SK-N-SH (cell line): ENCODE data around the gene IGF2R. TPM values are rescaled to one million over a fixed set of nuclear protein-coding genes. Genes with fewer than 3 reads are reported as not detected.
A peak's percentile ranks its signal among the peaks of the same experiment; 100 is the strongest.

Experiments
- CTCF ChIA-PET: fragments of 300-600, 350-600 bp; formaldehyde crosslinking; extraction: SDS; loops from one replicate; lab custom pipeline; 2021; lab: Yijun Ruan, JAX
- POLR2A ChIA-PET: fragments of 350-600 bp; sonication (Branson Sonifier 250); formaldehyde crosslinking; extraction: SDS; loops from one replicate; lab custom pipeline; 2020; ENCODE audit warnings: antibody characterized with exemption, inconsistent platforms; lab: Yijun Ruan, JAX
- DNase-seq: peaks from one replicate; pipeline ENCODE4 v3.0.0; 2012
- H2AFZ ChIP-seq: fragments of 200-600 bp; sonication (generic); 2 replicates; pipeline ENCODE4 v1.8.1; 2016; ENCODE audit warnings: antibody characterized with exemption, mild to moderate bottlenecking, low read depth
- H3F3A ChIP-seq: fragments of 200-600 bp; sonication (generic); replicated peaks from 2 replicates; pipeline ENCODE3; 2016; ENCODE audit warnings: antibody characterized with exemption, mild to moderate bottlenecking; ENCODE audit not compliant: insufficient read depth
- H3K27ac ChIP-seq, 2 experiments: fragments of 200-500 bp in 1 of 2; fragments of 200-600 bp in 1 of 2; sonication (Bioruptor generic) in 1 of 2; sonication (generic), shearing (Covaris generic) in 1 of 2; 2 replicates each; pipeline versions ENCODE4 v1.5.1 to v1.6.1; 2014 to 2016; ENCODE audit warnings: low read depth in 2 of 2, inconsistent platforms in 1 of 2, low read length in 1 of 2, mild to moderate bottlenecking in 1 of 2, mixed read lengths in 1 of 2
- H3K27me3 ChIP-seq: fragments of 200-600 bp; sonication (generic), shearing (Covaris generic); 2 replicates; pipeline ENCODE4 v1.6.1; 2016; ENCODE audit warnings: mixed run types; ENCODE audit not compliant: insufficient read depth
- H3K36me3 ChIP-seq, 2 experiments: fragments of 200-500 bp in 1 of 2; fragments of 200-600 bp in 1 of 2; sonication (Bioruptor generic) in 1 of 2; sonication (generic) in 1 of 2; replicated peaks in 1 of 2; 2 replicates each; pipeline versions ENCODE3 to v1.5.1; 2014 to 2016; ENCODE audit warnings: low read length in 1 of 2, mild to moderate bottlenecking in 1 of 2; ENCODE audit not compliant: insufficient read depth in 2 of 2, control insufficient read depth in 1 of 2
- H3K4me1 ChIP-seq, 2 experiments: fragments of 200-500 bp in 1 of 2; fragments of 200-600 bp in 1 of 2; sonication (Bioruptor generic) in 1 of 2; sonication (generic), shearing (Covaris generic) in 1 of 2; 2 replicates each; pipeline versions ENCODE4 v1.5.1 to v1.6.1; 2014 to 2016; ENCODE audit warnings: low read depth in 1 of 2, low read length in 1 of 2, mixed run types in 1 of 2; ENCODE audit not compliant: insufficient read depth in 2 of 2, control insufficient read depth in 1 of 2
- H3K4me2 ChIP-seq: fragments of 200-600 bp; sonication (generic), shearing (Covaris generic); 2 replicates; pipeline ENCODE4 v1.6.1; 2017; ENCODE audit warnings: mixed run types
- H3K4me3 ChIP-seq, 2 experiments: fragments of 200-500 bp in 1 of 2; fragments of 200-600 bp in 1 of 2; sonication (Bioruptor generic) in 1 of 2; sonication (generic), shearing (Covaris generic) in 1 of 2; 2 replicates each; pipeline versions ENCODE4 v1.5.1 to v1.8.1; 2014 to 2016; ENCODE audit warnings: low read depth in 2 of 2, inconsistent platforms in 1 of 2, low read length in 1 of 2, mild to moderate bottlenecking in 1 of 2, mixed read lengths in 1 of 2, moderate library complexity in 1 of 2
- H3K79me2 ChIP-seq: fragments of 200-600 bp; sonication (generic); 2 replicates; pipeline ENCODE4 v1.8.1; 2017; ENCODE audit warnings: mild to moderate bottlenecking; ENCODE audit not compliant: insufficient read depth
- H3K9ac ChIP-seq: fragments of 200-600 bp; sonication (generic); 2 replicates; pipeline ENCODE4 v1.6.1; 2017; ENCODE audit warnings: mixed run types
- H3K9me2 ChIP-seq: fragments of 200-600 bp; sonication (generic); 2 replicates; pipeline ENCODE4 v1.6.1; 2017; ENCODE audit warnings: mixed run types
- H3K9me3 ChIP-seq: fragments of 200-600 bp; sonication (generic); 2 replicates; pipeline ENCODE4 v1.6.1; 2017; ENCODE audit warnings: mixed run types, mild to moderate bottlenecking, moderate library complexity
- H4K20me1 ChIP-seq: fragments of 200-600 bp; sonication (generic); 2 replicates; pipeline ENCODE4 v1.6.1; 2017; ENCODE audit warnings: mild to moderate bottlenecking, mixed run types; ENCODE audit not compliant: insufficient read depth
- CHD2 ChIP-seq: fragments of 150-350 bp; IDR thresholded peaks from 2 replicates; pipeline ENCODE4 v1.6.1; 2018; ENCODE audit warnings: low read length; ENCODE audit not compliant: partially characterized antibody
- EP300 ChIP-seq, 2 experiments: IDR thresholded peaks; 2 replicates each; pipeline versions ENCODE4 v1.4.0 to v1.6.1; 2012; ENCODE audit warnings: borderline replicate concordance in 1 of 2, low read depth in 1 of 2, low read length in 1 of 2
- FOSL2 ChIP-seq: IDR thresholded peaks from 2 replicates; pipeline ENCODE4 v1.4.0; 2012; ENCODE audit warnings: low read depth, mild to moderate bottlenecking, moderate library complexity, borderline replicate concordance
- FOXJ3 ChIP-seq: sonication (generic); formaldehyde crosslinking; IDR thresholded peaks from 2 replicates; pipeline ENCODE4 v1.5.1; 2020; ENCODE audit warnings: mild to moderate bottlenecking, missing genetic modification reagents
- FOXM1 ChIP-seq: IDR thresholded peaks from 2 replicates; pipeline ENCODE4 v1.4.0; 2012; ENCODE audit warnings: low read depth, mild to moderate bottlenecking
- GABPA ChIP-seq: IDR thresholded peaks from 2 replicates; pipeline ENCODE4 v1.4.0; 2012; ENCODE audit warnings: low read depth, mild to moderate bottlenecking
- GATA2 ChIP-seq: sonication (generic); formaldehyde crosslinking; IDR thresholded peaks from 2 replicates; pipeline ENCODE4 v1.5.0; 2020; ENCODE audit warnings: mild to moderate bottlenecking, missing genetic modification reagents
- IRF3 ChIP-seq: fragments of 150-350 bp; IDR thresholded peaks from 2 replicates; pipeline ENCODE4 v1.6.1; 2016; ENCODE audit warnings: mild to moderate bottlenecking, low read depth, low read length
- MEF2A ChIP-seq: IDR thresholded peaks from 2 replicates; pipeline ENCODE4 v1.4.0; 2012; ENCODE audit warnings: low read depth, borderline replicate concordance
- NFIC ChIP-seq: IDR thresholded peaks from 2 replicates; pipeline ENCODE4 v1.4.0; 2012; ENCODE audit warnings: borderline replicate concordance
- NRF1 ChIP-seq: IDR thresholded peaks from 2 replicates; pipeline ENCODE4 v1.6.1; 2012; ENCODE audit warnings: low read depth, mild to moderate bottlenecking, low read length
- POLR2AphosphoS5 ChIP-seq: IDR thresholded peaks from 2 replicates; pipeline ENCODE4 v1.6.1; 2012; ENCODE audit warnings: low read depth, low read length
- RAD21 ChIP-seq: IDR thresholded peaks from 2 replicates; pipeline ENCODE4 v1.6.1; 2012; ENCODE audit warnings: mild to moderate bottlenecking, low read length
- RCOR1 ChIP-seq: fragments of 150-350 bp; IDR thresholded peaks from 2 replicates; pipeline ENCODE4 v1.6.1; 2017; ENCODE audit warnings: antibody characterized with exemption, low read length
- REST ChIP-seq: IDR thresholded peaks from 2 replicates; pipeline ENCODE4 v1.6.1; 2012; ENCODE audit warnings: mild to moderate bottlenecking, low read depth, low read length, moderate library complexity
- RFX5 ChIP-seq: IDR thresholded peaks from 2 replicates; pipeline ENCODE4 v1.6.1; 2012; ENCODE audit warnings: mild to moderate bottlenecking, improper control_type of control experiment, low read length
- RXRA ChIP-seq: IDR thresholded peaks from 2 replicates; pipeline ENCODE4 v1.4.0; 2012; ENCODE audit warnings: low read depth, mild to moderate bottlenecking, borderline replicate concordance
- SIN3A ChIP-seq: IDR thresholded peaks from 2 replicates; pipeline ENCODE4 v1.6.1; 2012; ENCODE audit warnings: low read depth, mild to moderate bottlenecking, low read length, moderate library complexity, borderline replicate concordance
- SMC3 ChIP-seq: IDR thresholded peaks from 2 replicates; pipeline ENCODE4 v1.6.1; 2012; ENCODE audit warnings: low read depth, low read length, improper control_type of control experiment
- TAF1 ChIP-seq: IDR thresholded peaks from 2 replicates; pipeline ENCODE4 v1.6.1; 2012; ENCODE audit warnings: low read depth, mild to moderate bottlenecking, low read length, moderate library complexity, borderline replicate concordance
- YY1 ChIP-seq: IDR thresholded peaks from 2 replicates; pipeline ENCODE4 v1.4.0; 2012; ENCODE audit warnings: low read depth, mild to moderate bottlenecking
- WGBS: methylation state at CpG from one replicate; pipeline ENCODE4 v1.1.6; 2017; ENCODE audit warnings: low lambda C conversion rate; 5-methylcytosine and 5-hydroxymethylcytosine counted together
- polyA plus RNA-seq, 3 experiments: library from polyadenylated mRNA; depleted of rRNA; stranded (reverse); fragments of >200 nt; gene quantifications; 2 replicates each; pipeline ENCODE4 v1.2.3, GENCODE V29; 2012
- TF ChIP-seq, protein P1 (sequence below): IDR thresholded peaks from 2 replicates; pipeline ENCODE4 v1.4.0; 2012; ENCODE audit warnings: low read depth

The IGF2R gene
- polyA plus RNA-seq, 1 of the 3 experiments (the other 2 are of a cell fraction): 45.0 TPM

- Histone ChIP-seq H3K4me2 (no peak overlapping the region), H3K4me1 (no peaks in the 10 kb centered on the region), H3K79me2 (no peaks in the 10 kb centered on the region), H3K4me3 (no peak overlapping the region), H2AFZ (no peak overlapping the region), H3K9me3 (no peaks in the 10 kb centered on the region), H3K9ac (no peak overlapping the region), H3K9me2 (no peaks in the 10 kb centered on the region), H4K20me1 (no peaks in the 10 kb centered on the region), H3K27ac (no peak overlapping the region), H3K27me3 (no peaks in the 10 kb centered on the region), H3F3A (no peaks in the 10 kb centered on the region), H3K36me3 (peaks cover 32 to 73% of the 10 kb centered on the region in 2 experiments)
- ChIA-PET POLR2A (no interaction called here), CTCF (no interaction called here)
- DNase-seq: no peak
- TF ChIP-seq GATA2 (no peak), MEF2A (no peak), SMC3 (no peak), RCOR1 (no peak), GABPA (no peak), FOSL2 (no peak), TAF1 (no peak), NFIC (no peak), IRF3 (no peak), FOXJ3 (CRISPR knock-in tag) (no peak), RXRA (no peak), SIN3A (no peak), EP300 (IDR thresholded peaks at IDR 0.05; ENCODE audit: borderline replicate concordance in 1 of 2, low read depth in 1 of 2, low read length in 1 of 2) (no peak), CHD2 (no peak), NRF1 (no peak), RFX5 (no peak)
- 86% methylated on average over 8 of the region's 8 CpGs for WGBS
Observed at GRCh38 chr6:160063771-160064413, 95.0 kb downstream of the IGF2R start.

DNA sequence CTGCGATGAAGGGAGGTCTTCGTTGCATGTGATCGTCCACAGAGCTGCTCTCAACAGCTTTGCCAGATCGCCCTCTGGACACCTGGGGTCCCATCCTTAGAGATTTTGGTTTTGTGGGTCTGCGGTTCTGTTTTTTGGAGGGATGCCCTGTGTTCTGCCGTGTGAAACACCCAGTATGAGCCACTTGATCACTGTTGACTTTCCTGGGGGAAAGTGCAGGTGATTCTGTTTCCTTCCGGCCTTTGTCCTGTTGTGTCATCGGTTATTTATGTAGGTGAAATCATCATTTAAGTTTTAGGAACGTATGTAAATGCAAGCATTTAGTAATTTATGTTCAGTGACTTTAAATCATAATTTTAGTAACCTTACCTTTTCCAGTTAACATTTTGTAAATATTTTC is 96.3 kb downstream of the IGF2R start:
- Histone ChIP-seq H3F3A (no peaks in the 10 kb centered on the region), H3K27me3 (no peaks in the 10 kb centered on the region), H3K9ac (no peak overlapping the region), H3K9me2 (no peaks in the 10 kb centered on the region), H3K27ac (no peak overlapping the region), H3K4me3 (0 out of 4 replicates have a peak overlapping the region, but pooled peaks of 1 of the 2 experiments have one; percentile 3), H3K79me2 (no peaks in the 10 kb centered on the region), H4K20me1 (no peaks in the 10 kb centered on the region), H3K4me2 (no peak overlapping the region), H3K9me3 (no peaks in the 10 kb centered on the region), H3K4me1 (no peaks in the 10 kb centered on the region), H3K36me3 (peaks cover 29 to 73% of the 10 kb centered on the region in 2 experiments), H2AFZ (no peak overlapping the region)
- TF ChIP-seq GATA2 (no peak), YY1 (no peak), FOXM1 (no peak), EP300 (IDR thresholded peaks at IDR 0.05; ENCODE audit: borderline replicate concordance in 1 of 2, low read depth in 1 of 2, low read length in 1 of 2) (no peak), POLR2AphosphoS5 (no peak), RXRA (no peak), NFIC (no peak), RAD21 (no peak), REST (no peak)
- TF ChIP-seq, protein P1, sequence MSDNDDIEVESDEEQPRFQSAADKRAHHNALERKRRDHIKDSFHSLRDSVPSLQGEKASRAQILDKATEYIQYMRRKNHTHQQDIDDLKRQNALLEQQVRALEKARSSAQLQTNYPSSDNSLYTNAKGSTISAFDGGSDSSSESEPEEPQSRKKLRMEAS: no peak
- ChIA-PET POLR2A (no interaction called here), CTCF (no interaction called here)
- 72% methylated on average over 7 of the region's 9 CpGs for WGBS
- no peak for DNase-seq
